HG03139 (cell line): Measurements from ENCODE around the gene AQP12A.

Experiments
- ATAC-seq: cut with Tn5 transposase; IDR thresholded peaks from one replicate; pipeline ENCODE4 v1.9.1; 2021; ENCODE audit not compliant: unreplicated experiment

Gene AQP12A

DNA sequence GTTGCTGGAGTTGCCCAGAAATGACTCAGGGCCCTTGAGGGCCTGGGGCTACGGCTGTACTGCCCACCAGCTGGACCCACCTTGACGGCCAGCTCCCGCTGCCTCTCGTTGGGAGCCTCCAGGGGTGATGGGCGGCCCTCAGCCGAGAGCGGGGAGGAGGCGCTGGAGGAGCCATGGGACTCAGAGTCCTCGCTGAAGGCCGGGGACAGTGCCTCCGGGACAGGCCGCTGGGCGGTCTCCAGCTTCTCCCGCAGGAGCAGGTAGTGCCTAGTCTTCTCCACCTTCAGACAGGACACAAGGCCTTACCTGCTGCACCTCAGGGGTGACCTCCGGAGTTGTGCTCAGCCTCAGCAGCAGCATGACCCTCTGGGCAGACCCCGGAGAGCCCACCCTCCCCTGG, 30.7 kb downstream of the AQP12A start:
- no peak for ATAC-seq

DNA sequence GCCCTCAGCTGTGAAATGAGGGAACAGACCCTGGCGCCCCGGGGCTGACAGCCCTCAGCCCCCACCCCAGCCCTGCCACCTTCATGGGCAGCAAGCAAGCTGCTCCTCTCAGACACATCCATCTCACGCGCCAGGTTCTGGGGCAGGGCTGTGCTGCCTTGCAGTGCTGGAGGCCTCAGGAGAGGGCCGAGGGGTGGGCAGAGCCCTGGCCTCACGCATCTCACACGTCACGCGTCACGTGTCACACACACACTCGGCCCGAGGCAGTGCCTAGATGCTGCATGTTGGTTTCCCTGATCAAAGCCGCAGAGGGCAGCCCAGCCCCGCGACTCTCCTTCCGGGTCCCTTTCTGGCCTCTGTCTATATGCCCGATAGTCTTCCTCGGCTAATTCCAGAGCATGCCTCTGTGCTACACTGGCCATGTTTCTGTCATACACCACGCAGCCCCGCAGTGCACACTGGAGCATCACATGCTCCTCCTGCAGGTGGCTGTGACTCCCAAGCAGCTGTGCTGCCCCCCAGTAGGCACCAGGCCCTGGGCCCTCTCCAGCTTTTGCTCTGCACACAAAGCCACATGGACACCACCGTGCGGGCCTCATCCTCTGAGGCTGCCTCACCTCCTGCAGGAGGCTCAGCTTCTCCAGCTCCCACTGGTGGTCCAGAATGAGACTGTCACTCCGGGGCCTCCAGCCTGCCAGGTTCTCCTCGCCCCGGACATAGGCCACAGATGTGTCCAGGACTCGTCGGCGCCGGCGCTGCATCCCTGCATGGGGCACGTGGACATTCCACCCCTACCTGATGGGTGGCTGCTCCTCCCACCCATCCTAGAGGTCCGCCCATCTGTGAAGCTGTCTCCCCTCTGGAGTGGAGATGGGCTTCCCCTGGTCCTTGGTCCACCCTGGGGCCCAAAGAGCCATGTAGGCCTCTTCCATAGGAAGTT, 31.4 kb downstream of the AQP12A start:
- no peak for ATAC-seq

DNA sequence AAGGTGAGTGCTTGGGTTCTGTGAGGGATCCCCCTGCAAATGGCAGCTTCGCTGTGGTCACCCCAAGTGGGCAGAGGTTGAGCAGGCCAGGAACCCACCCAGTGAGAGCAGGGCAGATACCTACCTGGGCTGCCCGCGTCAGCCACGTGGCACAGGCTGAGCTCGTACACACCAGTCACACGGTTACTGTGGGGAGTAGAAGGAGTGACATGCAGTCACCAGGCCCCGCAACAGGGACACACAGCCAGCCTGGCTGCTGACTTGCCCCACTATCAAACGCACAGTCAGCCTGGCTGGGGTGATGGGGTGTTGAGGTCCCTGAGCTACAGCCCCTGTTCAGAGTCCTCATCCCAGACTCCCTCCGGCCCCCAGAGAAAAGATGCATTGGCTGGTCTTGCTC, 32.2 kb downstream of the AQP12A start:
- ATAC-seq, result no peak

DNA sequence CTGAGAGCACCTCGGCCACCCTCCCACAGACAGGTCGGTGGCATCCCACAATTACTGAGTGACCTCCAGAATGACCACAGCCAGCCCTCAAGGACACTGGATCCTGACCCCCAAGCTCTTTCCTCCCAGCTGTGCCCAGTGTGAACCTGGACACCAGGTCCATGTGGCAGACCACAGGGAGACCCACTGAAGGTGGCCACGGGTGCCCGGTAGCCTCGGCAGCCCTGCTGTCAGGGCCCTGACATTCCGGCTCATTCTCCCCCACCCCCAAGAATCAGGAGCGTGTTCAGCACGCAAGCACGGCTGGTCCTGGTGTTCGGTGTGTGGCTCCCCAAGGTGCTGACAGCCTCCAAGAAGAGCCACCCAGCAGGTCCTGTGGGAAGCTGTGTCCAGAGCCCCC, 32.8 kb downstream of the AQP12A start:
- no peak for ATAC-seq

DNA sequence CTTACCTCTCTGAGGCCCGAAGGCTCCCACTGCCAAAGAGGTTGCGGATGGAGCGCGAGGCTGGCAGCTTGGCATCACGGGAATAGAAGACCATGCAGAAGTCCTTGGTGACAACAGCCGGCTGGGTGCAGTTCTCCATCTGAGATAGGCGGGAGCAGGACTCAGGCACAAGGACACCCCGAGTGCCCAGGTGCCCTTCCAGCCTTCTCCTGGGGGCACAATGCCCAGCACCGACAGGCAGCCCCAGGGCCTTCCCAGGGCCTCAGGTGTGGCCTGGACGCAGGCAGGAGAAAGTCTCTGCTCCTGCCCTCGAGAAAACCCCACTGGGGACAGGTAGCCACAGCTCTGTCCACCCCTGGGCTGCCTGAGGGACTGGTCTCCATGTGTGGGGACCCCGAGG, 33.6 kb downstream of the AQP12A start:
- no peak for ATAC-seq

DNA sequence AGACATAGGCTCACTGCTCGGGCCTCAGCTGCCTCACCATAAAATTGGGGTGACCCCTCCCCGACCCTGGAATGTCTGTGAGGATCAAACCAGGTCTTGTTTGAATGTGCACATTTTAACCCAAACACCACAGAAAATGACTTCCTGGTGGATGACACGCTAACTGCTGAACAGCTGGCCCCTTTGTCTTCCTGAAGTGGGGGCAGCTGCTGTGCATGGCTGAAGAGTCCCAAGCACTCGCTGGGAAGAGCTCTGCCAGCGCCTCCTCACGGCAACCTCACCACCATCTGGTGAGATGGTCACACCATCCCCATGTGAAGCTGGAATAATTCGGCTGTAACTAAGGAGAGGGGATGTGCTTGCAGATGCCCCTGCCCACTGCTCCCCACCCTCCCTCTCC, 34.0 kb downstream of the AQP12A start:
- no peak for ATAC-seq

DNA sequence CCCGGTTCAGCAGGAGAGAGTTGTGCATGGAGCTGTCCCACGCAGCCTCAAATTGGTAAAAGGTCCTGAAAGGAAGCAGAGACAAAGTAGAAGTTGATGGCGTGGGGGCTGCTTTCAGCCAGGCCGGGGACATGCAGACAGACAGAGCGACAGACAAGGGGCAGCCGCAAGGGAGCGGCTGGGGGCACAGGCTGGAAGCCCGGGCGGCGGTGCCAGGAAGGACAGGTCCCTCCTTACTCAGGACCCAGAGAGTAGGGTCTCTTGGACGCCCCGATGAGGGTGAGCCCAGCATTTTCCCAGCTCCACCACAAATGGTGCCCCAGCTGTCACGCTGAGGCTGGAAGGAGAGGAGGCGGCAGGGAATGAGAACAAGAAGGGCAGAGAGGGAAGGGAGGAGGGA, 35.2 kb downstream of the AQP12A start:
- no peak for ATAC-seq

DNA sequence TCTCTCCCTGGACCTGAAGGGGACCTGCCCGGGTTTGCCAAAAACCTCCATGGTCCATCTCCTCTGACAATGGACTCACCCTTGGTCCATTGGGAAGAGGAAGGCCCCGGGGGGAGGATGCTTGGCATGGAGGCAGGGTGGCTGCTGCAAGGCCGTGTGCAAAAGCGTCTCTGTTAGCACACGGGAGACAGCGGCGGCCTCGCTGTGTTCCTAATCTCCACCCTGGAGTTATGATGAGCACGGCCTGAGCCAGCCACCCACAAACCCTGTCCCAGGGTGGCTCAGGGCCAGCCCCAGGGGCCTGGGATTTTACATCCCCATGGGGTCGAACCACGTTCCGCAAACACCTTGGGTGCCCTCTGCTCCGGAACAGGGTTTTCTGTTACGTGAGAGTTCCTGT, 35.8 kb downstream of the AQP12A start:
- no peak for ATAC-seq

DNA sequence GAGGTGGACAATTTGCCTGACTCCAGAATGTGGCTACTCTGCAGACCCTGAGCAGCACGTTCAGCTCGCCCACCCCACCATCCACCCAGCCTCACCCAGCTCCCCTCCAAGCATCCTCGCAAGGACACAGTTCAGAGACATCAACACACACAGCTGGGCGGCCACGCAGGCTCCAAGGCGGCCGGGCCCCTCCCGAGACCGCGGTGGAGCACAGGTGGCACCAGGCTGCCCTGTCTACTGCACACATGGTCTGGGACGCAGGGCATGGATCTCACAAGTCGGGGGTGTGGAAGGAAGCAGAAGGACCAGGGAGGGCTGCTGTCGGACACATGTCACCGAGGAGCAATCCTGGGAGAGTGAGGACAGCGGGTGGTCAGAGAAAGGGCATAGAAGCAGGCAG, 36.2 kb downstream of the AQP12A start:
- ATAC-seq, result no peak

DNA sequence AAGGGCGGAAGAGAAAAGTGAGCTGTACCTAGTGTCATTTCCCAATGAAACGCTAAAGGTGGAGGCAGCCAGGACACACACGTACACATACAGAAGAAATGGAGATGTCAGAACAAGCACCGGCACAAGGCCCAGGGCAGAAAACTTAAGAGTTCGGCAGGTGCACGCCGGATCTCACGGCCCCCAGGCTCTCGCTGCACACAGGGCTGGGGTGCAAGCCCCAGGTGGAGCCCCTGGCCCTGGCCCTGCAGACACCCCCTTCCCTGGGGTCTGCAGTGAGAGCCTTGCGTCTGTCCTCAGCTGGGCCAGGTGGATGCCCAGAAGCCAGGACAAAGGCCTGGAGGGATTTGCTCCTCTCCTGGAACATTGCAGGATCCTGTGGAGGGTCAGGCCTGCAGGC, 36.7 kb downstream of the AQP12A start:
- ATAC-seq, result no peak

DNA sequence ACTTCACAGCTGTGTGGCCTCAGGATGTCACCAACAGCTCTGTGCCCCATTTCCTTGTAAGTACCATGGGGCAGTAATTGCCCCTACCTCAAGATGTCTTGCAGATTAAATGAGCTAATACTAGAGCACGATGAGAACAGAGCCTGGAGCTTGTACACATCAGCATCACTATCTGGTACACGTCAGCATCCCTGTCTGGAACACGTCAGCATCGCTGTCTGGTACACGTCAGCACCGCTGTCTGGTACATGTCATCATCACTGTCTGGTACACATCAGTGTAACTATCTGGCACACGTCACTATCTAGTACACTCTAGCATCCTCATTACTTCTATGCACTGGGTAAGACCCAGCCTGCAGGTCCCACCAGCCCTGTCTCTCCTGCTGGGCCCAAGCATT, 37.2 kb downstream of the AQP12A start:
- ATAC-seq, result no peak

DNA sequence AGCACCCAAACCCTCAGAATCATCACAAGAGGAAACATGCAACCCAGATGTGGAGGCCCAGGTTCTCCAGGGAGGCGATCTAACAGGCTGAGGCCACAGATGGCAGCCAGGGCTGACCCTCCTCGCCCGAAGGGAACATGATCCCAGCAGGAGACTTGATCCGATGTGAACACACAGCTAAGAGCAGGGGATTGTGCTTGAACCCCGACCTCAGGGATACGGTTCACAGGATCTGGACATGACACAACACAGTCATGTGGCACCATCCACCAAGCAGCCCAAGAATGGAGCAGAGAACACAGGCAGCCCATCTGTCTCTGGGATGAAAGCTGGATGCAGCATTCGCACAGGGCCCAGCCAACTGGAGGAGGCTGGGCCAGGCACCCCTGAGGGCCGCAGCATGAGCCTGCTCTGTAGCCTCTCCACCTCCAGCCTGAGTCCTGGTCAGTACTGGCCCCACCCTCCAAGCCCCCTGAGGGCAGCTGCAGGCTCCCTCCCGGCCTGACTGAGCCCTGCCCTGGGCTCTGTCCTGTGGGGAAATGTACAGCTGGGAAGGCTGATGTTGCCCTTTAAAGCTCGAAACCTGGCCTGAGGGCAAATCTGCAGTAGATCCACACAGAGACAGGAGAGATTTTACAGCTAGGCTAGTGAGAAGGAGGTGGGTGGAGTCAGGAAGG, 39.0 kb downstream of the AQP12A start:
- no peak for ATAC-seq

DNA sequence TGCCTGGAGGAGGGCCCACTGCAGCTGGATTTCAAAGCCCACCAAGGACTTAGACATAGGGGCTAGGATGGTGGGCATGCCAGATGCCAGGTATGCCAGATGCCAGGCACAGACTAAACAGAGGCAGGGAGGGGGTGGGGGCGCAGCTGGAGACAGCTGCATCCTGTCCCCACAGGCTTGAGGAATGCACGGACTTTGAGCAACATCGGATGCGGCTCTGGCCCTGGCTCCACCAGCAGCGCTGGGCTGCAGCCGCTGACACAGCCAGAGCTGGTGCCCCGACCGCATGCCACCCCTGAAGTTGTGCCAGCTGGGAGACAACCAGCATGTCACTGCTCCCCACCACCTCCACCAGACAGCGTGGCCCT, 39.5 kb downstream of the AQP12A start:
- no peak for ATAC-seq

DNA sequence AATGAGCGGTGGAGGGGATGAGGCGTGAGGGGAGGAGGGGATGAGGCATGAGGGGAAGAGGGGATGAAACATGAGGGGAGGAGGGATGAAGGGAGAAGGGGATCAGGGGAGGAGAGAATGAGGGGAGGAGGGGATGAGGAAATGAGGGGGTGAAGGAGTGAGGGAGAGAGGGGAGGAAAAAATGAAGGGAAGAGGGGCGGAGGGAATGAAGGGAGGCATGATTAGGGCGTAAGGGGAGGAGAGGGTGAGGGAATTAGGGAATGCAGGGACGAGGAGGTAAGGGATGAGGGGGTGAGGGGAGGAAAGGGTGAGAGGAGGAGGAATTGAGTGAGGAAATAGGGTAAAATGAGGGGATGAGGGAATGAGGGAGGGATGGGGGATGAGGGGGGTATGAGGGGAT, 40.5 kb downstream of the AQP12A start:
- no peak for ATAC-seq

DNA sequence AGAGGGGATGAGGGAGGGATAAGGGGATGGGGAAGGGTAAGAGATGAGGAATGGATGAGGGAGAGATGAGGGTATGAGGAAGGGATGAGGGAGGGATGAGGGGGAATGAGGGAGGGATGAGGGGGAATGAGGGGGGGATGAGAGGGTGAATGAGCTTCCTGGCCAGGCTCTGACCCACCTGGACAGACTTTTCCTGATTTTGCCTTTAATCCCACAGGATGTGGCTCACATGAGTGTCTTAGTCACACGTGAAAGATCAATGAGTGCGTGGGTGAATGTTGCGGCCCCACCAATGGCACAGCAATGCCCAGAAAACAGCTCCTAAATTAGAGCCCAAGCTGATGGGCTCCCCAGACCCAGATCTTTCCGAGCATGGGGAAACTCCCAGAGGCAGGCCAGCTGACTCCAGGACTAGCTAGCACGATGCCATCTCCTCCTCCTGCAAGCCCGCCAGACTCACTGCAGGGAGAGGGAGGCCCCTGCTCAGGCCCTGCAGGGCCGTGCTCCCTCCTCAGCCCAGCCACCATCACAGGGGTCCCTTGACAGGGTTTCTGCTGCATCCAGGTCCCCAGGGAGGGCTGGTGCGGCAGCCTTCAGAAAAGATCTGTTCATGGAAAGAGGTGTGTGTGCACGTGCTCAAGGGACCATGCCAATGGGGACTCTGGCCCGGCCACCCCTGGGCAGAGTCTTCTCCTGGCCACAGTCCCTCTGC, 41.4 kb downstream of the AQP12A start:
- no peak for ATAC-seq

DNA sequence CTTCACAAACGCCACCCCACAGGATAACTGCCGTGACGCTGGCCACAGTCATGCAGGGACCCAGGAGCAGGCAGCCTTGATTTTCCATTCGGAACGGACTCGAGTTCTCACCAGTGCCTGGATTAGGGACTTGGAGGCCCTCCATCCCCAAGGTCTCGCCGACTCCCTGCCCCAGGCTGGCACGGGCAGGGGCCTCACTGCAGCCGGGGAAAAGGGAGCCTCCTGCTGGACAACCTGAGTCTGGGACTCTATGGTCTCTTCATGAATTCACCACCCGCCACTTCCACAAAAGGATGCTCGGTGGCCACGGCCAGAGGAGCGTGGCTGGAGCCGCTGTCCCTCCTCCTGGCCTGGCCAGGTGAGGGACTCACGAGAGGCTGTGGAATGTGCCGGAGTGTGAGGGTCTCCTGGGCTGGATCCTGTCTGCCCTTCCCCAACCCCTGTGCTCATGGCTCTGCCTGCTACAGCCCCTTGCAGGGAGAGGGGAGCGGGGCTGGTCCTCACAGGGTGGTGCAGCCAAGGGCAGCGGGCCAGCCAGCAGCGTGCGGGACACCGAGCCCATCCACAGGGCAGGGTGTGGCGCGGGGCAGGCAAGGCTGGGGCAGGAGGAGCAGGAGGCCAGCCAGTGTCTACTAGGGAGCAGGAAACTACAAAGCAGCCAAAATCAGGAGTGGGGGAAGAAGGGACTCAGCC, 42.3 kb downstream of the AQP12A start:
- no peak for ATAC-seq

DNA sequence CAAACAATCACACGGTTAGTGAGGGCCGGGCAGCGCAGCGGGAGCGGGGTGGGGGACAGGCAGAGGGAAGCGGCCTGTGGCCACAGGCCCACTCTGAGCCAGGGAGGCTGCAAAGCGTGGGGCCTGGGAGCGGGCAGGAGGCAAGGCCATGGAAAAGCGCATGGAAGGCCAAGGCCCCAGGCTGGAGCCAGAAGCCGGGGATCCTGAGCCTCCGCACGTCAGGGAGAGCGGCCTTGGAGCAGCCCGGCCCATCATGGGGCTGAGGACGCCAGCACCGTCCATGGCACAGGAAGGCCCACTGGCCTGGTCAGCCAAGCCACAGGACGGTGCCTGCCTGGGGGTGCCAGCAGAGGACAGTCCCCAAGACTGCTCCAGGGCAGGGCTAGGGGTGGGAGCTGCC, 43.1 kb downstream of the AQP12A start:
- no peak for ATAC-seq

DNA sequence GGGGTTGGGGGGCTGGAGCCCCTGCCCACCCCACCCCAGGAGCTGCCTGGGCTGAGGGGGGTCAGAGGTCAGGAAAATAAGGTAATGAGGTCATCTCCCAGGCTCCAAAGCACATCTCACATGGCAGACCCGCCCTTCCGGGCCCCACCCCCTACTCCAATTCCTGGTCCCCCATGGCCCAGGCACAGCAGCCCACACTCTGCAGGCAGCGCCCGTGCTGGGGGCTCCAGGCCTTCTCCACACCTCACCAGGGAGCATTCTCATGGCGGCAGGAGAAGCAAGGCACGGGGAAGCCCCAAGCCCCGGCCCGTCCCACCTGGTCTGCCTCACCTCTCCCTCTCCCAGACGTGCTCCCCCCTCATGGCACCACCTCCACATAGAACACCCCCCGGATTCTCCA, 43.8 kb downstream of the AQP12A start:
- ATAC-seq, result no peak

DNA sequence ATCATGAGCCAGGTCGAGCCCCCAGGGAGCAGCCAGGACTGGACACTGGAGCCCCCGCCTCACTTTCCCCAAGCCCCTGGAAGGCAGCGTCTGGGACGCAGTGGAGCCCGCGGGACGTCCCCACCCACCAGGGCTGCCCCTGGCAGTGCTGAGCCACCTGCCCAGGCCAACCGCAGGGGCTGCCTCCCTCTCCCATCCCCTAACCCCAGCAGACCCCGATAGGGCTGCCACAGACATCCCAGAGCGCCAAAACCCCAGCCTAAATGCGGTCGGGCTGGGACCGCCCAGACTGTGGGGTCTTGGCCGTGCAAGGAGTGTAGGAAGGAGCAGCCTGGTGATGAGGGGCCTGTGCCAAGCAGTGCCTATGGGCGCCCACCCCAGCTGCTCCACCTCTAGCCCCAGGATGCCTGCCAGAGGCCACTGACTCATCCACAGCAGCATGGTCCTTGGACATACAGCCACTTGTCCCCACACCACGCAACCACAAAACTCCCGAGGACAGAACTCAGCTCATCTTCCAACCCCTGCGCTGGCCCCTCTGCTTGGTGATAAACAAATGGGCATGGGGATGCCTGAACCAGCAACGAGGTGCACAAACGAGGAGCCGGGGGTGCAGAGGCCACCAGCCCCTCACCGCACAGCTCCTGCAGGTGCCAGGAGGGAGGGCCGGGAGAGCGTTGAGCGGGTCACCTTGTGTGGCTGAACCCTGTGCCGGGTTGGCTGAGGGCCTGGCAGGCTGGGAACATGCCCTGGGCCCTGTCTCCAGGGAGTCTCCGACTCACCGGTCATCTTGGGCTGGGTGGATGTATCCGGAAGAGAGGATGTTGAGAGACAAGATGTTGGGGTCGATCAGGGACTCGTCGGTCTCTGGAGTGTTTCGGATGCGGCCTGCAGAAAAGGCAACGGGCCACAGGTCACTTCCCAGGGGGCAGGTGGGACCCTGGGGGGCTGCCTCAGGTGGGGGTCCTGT, 44.9 kb downstream of the AQP12A start:
- ATAC-seq, result no peak

DNA sequence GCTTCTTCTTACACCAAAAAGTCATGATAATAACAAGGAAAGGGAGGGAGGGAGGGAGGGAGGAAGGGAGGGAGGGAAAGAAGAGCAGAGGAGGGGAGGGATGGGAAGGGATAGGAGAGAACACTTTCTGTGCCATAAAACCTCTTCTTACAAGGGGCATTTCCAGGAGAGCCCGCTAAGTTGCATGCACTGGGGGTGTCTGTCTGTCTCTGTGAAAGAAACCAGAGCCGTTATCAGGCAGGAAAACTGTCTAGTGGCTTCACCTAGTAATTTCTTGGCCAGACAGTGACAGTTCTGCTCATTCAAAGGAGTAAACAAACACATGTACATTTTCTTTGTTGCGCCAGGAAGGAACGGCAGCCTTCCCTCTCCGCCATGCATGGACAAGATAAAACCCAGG, 45.8 kb downstream of the AQP12A start:
- no peak for ATAC-seq
